T-helper 22 cell (primary cell): ENCODE measurements around the gene PCCA.

Experiments used
- DNase-seq: peaks from one replicate; pipeline ENCODE4 v3.0.0-alpha.2; 2020; ENCODE audit warnings: low read depth

PCCA gene

DNA sequence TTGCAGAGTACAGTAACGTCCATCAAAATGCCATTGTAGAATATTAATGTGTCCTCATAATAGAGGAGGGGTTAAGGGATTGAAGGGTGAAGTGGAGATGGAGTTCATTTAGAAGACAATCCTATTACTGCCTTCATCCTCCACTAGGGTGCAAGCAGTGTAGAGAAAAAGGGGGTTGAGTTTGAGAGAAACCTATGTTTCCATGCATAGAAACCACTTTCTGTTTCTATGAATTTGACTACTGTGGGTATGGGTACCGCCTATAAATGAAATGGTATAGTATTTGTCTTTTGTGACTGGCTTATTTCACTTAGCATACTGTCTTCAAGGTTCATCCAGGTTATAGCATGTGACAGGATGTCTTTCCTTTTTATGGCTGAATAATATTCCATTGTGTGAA lies 343.7 kb downstream of the PCCA start:
- no peak for DNase-seq

DNA sequence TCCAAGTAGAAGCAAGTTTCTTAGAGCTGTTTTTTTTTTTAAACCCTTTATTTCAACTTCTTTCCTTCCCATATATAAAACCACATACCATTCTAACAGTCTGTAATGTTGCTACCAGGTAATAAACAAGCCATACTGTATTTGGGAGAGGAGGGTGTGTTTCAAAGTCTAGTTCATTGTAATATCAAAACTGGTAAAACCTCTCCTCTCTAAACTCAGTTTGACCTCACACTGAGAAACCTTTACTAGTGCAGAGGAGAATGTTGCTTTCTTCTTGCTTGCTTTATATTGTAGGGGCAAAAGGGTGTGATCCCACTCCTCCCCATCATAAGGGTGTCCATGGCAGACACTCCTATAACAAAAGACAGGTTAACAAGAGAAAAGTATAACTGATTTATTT lies 344.6 kb downstream of the PCCA start:
- no peak for DNase-seq

DNA sequence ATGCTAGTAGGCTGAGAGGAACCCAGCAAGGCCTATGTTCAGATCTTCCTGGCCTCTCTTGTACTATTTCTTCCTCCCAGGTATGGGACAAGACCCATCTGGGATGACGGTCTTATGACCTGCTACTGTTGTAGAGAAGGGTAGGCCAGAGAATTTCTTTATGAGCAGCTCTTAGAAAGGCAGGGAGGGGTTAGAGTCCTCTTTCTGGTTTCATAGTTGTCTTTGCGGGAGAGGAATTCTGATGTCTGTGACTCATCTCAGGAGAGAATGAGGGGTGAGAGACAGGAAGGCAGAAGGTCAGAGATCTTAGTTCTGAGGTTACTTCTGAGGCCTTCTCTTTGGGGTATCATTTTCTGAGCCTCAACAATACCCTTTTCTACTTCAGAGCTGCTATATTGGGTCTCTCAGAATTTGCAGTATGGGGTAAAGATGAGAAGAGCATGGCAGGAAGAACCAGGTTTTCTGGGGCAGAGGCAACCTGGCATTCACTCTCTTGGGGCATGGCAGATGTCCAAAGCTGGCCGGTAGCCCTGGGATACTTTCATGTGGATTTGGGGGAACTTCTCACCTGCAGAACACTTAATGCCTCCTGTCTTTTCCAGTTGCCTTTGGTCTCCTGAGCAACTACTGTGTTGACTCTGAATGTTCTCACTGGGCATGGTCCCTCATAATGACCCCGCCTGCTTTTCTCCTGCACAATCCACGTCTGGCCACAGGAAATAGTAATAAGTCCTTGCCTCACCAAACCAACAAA lies 345.3 kb downstream of the PCCA start:
- DNase-seq = no peak

DNA sequence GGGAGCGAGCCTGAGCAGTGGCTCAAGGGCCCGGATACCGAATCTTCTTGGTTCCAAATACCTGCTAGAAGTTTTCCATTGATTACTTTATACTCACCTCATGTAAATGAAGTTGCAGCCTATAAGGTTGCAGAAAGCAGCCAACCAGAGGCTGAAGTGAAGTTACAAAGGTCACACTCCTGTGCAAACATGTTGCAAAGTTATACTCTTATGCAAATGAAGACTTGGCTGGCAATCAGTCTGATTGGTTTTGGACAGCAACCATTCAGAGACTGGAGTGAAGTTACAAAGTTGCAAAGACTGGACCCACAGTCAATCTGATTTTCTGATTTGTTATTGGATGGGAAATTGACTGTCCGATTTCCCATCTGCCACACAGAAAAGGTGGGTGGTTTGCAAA lies 347.2 kb downstream of the PCCA start:
- DNase-seq = no peak

DNA sequence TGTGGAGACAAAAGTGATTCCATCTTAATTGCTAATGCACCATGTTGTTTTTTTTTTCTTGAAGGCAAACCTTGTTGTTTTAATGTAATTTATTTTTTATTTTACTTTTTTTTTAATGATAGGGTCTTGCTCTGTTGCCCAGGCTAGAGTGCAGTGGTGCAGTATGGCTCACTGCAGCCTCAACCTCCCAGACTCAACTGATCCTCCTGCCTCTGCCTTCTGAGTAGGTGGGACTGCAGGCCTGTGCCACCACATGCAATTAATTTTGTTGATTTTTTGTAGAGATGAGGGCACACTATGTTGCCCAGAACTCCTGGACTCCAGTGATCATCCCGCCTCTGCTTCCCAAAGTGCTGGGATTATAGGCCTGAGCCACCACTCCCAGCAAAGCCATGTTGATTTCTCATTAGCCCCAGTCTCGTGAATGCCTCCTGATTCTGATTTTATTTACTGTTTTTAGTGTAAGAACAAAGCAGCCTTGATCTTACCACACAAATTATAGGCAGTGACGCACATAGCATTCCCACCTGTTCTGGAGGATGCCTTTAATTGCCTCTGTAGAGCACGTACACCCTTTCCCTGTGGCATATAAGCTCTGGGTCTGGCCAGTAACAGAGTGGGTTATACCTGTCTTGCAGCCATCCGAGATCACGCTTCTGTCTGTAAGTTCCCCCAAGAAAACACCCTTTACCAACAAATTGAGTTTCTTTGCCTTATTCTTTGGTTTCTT lies 349.3 kb downstream of the PCCA start:
- no peak for DNase-seq

DNA sequence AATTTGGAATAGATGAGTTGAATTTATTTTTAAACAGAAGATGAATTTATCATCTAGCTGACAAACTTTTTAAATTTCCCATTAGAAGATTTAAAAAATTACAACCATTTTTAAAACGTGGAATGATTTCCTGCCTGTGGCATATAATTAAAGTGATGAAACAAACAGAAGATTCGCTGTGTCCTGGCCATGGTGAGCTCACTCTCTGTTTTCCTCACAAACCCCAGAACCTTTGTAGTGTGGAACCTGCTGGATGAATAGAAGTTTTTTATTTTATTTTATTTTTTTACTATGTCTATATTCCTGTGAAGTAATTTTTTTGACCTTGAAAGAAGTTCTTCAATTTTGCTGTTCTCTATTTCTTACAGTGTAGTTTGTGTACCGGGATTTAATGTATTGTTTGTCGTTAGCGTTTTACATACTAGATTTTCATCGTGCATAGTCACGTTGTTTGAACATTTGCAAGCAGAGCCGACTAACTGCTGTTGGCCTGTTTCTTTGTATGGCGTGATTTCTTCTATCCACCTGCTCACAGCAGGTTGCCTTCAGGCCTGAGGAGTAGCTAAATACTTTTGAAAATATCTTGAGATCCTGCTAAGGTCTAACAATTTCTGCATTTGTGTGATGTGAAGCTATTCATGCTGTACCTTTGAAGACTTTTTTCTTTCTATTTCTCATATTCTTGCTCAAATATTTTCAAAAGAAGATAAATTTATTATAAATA lies 350.5 kb downstream of the PCCA start:
- no peak for DNase-seq

DNA sequence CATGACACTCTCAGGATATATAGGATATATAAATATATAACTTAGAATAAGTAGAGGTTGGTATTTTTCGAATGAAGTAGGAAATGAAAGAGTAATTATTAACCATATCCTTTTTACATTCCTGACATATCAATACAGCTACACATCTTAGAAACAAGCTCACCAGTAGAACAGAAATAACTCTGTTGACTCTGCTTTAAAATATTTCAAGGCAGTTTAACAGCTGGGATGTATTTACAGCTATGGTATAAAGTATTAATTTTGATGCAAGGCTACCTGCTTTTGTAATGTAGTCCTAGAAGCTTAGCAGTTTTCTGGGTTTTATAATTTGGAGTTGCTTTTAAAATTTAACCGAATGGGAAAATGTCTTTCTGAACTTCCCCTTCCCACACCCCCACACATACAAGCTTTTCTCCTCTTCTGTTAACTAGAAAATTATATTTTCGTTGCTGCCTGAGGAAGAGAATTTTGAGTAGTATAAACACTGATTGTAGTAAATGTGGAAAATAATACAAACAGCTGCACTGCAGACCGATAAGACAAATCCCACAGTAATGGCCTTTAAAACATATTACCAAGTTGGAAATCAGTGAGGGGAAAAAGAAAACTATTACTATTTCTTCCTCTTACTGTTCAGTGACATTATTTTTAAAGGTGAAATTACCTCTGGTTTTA lies 352.0 kb downstream of the PCCA start:
- DNase-seq = no peak

DNA sequence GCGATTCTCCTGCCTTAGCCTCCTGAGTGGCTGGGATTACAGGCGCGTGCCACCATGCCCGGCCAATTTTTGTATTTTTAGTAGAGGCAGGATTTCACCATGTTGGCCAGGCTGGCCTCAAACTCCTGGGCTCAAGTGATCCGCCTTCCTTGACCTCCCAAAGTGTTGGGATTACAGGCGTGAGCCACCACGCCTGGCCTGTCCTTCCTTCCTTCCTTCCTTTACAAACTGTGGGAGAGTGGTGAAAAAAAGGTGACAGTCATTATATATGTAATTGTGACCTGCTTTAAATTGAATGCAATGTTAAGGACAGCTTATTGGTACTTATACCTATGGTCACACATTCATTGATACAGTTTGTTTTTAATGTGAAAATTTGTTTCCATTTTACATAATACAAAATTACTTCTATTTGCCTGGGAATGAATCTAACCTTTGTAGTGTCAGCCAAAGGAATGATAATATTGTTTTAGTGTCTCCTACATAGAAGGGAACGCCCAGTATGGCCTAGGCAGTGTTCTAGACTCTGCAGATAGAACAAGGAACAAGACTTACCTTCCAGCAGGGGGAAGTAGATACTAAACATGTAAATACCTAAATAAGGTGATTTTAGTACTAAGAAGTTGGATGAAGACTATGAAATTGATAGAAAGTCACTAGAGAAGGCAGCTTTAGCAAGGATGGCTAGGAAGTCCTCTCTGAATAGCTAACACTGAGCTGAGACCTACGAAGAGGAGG lies 353.4 kb downstream of the PCCA start:
- DNase-seq = no peak

DNA sequence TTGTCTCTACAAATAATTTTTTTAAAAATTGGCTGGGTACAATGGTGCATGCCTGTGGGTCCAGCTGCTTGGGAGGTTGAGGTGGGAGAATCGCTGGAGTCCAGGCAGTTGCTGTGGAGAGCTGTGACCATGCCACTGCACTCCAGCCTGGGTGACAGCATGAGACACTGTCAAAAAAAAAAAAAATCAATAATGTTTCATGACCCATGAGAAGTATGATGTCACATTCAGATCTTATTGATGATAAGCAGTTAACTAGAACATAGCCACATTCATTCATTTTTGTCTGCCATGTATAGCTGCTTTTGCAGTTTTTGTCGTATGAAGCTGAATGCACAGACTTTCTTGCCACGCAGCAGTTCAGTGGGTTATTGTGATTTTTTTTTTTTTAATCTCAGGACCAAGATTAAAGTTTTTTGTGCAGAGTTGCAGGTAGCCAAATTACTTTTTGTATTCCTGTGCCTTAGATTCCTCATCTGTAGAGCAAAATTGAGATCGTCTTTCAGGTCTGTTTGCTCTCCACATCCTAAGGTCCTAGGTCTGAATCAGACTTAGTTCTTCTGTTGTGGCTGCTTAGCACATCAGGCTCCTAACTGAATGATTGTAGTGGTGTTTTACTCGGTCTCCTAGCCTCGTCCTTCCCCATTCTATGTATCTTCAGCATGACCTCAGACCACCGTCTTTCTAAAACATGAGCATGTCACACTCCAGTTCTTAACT lies 354.5 kb downstream of the PCCA start:
- DNase-seq = no peak

DNA sequence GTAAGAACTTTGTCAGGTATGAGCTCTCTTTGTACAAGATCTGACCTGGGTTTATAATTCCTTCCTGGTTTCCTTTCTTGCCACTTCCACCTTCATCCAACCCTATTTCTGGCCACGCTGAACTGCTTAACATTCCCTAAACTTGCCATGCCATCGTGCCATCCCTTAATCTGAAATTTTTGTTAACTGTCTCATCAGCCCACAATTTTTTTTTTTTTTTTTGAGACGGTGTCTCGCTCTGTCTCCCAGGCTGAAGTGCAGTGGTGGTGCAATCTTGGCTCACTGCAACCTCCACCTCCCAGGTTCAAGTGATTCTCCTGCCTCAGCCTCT lies 355.1 kb downstream of the PCCA start:
- DNase-seq = no peak

DNA sequence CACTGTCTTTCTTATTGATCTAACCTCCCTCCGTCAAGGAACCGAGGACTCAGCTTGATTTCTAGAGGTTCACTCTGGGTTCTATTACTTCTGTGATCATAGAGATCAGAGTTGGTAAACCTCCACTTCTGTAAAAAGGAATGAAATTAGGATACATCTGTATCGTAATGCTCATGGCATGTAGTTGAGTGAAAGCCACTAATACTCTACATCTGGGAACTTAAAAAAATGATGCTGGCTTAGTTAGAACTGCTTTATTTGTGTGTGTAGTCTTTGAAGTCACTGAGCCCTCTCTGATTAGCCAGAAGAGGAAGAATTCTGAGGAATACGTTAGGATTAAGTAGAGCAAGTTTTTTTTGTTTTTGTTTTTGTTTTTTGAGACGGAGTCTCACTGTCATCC lies 358.9 kb downstream of the PCCA start:
- DNase-seq = no peak

DNA sequence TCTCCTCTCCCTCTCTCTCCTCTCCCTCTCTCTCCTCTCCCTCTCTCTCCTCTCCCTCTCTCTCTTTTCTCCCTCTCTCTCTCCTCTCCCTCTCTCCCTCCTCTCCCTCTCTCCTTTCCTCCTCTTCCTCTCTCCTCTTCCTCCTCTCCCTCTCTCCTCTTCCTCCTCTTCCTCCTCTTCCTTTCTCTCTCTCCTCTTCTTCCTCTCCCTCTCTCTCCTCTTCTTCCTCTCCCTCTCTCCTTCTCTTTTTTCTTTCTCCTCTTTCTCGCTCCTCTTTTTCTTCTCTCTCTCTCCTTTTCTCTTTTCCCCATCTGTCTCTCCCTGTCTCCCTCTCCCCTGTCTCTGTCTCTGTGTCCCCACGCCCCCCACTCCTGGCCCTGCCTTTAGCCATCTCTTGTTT lies 363.0 kb downstream of the PCCA start:
- no peak for DNase-seq

DNA sequence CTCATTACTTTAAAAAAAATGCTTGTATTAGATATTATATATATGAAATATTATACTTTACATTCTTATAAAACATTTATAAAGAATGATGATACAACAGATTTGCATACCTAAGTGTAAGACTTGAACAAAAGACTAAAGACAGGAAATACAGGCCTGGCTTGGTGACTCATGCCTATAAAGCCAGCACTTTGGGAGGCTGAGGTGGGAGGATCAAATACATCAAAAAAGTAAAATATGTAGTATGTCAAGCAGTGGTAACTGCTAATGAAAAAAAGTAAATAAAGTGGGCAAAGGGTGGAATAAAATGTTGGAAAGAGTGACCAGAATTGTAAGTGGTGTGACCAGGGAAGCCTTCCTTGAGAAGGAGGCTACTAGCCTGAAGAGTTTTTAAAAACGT lies 366.0 kb downstream of the PCCA start:
- DNase-seq = no peak

DNA sequence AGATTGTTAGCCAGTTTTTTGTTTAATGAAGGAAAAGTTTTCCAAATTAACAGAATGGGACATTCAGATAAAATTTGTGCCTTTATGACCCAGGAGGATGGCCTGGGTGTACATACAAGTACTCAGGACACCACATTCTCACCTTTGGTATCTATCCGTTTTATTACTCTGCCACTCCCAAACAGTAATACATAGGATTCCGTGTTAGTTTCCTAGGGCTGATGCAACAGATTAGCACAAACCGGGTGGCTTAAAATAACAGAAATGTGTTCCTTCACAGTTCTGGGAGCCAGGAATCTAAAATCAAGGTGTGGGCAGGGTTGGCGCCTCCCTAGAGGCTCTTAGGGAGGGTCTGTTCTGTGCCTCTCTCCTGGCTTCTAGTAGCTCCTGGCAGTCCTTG lies 369.8 kb downstream of the PCCA start:
- no peak for DNase-seq

DNA sequence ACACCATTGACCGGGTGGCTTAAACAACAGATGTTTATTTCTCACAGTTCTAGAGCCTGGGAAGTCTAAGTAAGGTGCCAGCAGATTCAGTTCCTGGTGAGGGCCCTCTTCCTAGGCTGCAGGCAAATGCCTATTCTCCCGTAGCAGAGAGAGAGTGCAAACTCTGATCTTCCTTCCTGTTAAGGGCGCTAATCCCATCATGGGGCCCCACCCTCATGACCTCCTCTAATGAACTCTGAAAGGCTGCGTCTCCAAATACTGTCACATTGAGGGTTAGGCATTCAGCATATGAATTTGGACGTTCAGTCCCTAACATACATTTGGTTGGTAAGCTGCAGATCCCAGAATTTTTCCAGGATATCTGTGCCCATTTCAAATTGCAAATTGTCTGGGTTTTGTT lies 370.9 kb downstream of the PCCA start:
- no peak for DNase-seq

DNA sequence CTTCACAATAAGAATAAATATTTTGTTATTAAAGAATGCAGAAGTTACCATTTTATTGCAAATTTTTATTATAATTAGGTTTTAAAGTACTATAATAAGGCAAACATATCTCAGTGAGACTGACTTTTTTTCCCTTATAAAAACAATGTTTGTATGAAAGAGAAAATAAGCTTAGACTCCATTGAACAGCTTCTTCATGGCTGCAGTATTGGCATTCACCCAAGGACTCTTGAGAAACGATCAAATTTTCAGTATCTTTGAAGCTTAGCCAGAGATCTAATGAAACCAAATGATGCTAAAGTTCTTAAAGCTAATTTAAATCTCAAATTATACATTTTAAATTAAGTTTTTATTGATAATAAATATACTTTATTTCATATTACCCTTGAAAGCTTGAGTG lies 371.4 kb downstream of the PCCA start:
- no peak for DNase-seq

DNA sequence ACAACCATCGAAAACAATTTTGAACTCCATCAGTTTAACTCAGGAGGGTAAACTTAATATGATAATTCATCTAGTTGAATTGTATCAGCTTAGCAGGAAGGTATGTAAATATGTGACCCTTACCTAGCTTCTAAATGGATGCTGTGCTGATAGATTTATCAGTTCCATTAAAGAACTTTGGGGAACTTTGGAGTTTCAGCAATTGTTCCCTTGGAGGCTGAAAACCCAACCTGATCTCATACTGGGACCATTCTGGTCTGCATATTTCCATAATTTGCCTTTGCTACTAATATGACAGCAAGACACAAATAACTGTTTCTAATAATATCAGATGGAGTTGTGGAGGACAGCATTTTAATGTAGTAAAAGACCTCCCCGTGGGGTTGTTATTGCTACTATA lies 371.9 kb downstream of the PCCA start:
- no peak for DNase-seq

DNA sequence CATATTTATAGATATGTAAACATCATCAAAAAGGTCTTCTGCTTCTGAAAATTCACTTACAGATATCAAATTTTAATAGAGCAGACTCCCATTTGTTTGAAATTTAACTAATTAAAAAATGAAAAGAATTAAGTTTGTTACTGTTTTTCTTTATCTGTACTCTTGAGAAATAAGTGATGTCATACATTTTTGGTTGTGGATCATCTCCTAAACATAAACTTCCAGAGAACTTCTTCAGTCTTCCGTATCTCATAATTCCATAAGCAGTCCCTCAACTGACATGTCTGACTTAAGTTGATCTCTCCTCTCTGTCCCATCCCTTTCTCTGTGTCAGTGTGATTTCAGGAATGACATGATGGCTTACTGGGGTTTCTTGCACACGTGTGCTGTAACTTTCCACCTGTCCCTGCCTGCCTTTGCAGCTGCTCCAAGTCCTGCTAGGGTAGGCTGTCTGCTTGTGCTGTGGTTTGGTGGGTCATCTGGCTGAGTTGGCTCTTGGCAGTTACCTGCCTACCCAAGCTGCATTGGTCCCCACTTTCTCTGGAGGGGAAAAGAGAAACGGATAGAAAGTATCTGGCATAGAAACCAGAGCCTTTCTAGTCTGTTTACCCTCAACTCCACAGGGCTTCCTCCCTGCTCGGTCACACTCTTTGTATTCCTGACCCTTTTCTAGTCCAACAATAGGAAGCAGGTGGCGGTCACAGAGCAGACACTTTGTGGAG lies 372.6 kb downstream of the PCCA start:
- DNase-seq = no peak

DNA sequence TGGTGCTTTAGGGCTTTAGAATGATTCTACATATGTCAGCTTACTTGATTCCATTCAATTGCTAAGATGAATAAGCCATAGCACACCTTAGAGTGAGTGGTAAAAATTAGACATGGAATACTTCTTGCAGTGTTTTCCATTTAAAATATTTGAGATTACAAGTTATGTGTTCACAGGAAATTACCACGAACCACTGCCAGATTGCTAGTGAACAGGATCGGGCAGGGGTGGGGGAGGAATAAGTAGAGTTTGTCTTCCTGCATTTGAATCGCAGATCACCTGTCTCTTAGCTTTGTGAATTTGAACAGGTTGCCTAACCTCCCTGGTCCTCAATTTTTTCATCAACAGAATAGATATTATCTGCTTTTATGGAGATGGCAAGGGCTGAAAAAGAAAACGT lies 375.1 kb downstream of the PCCA start:
- no peak for DNase-seq

DNA sequence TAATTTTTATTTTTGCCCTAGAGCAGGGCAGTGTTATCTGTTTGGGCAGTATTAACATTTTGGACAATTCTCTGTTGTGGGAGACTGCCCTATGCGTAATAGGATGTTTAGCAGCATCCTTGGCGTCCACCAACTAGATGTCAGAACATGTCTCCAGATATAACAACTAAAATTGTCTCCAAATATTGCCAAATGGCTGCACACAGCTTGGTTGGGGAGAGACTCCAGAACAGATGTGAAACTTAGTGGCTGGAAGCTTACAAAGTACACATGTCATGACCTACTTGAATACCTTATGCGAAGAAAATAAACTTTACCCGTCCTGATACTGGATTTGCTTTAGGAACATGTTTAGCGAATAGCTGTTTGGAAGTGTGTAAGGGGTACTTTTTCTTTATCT lies 376.7 kb downstream of the PCCA start:
- DNase-seq = no peak
